GF-D8 (cell line): ENCODE data around the gene HS6ST1.

ENCODE experiments used
- DNase-seq: peaks from one replicate; lab custom pipeline; 2025; lab: John Stamatoyannopoulos, UW

Gene HS6ST1

GRCh38 chr2:128347701-128348539, 29.3 kb upstream of the HS6ST1 start:
- no peak for DNase-seq

GRCh38 chr2:128347171-128347558, 28.5 kb upstream of the HS6ST1 start:
- no peak for DNase-seq

GRCh38 chr2:128346291-128347170, 27.9 kb upstream of the HS6ST1 start:
- DNase-seq = no peak

- no peak for DNase-seq
Observed at GRCh38 chr2:128345436-128346165, 26.9 kb upstream of the HS6ST1 start.

- no peak for DNase-seq
Observed at GRCh38 chr2:128344101-128344500, 25.4 kb upstream of the HS6ST1 start.

- DNase-seq = no peak
Observed at GRCh38 chr2:128343459-128343858, 24.8 kb upstream of the HS6ST1 start.

- DNase-seq = no peak
Observed at GRCh38 chr2:128342550-128342949, 23.9 kb upstream of the HS6ST1 start.

- DNase-seq = no peak
Observed at GRCh38 chr2:128341621-128342020, 23.0 kb upstream of the HS6ST1 start.

- DNase-seq = no peak
Observed at GRCh38 chr2:128332091-128332634, 13.5 kb upstream of the HS6ST1 start.

GRCh38 chr2:128330583-128330982, 11.9 kb upstream of the HS6ST1 start:
- DNase-seq = no peak

GRCh38 chr2:128329607-128330006, 10.9 kb upstream of the HS6ST1 start:
- no peak for DNase-seq

GRCh38 chr2:128327180-128327964, 8.7 kb upstream of the HS6ST1 start:
- no peak for DNase-seq

GRCh38 chr2:128326346-128326745, 7.7 kb upstream of the HS6ST1 start:
- DNase-seq = no peak

- no peak for DNase-seq
Observed at GRCh38 chr2:128325611-128326181, 7.0 kb upstream of the HS6ST1 start.

- no peak for DNase-seq
Observed at GRCh38 chr2:128324897-128325410, 6.3 kb upstream of the HS6ST1 start.

GRCh38 chr2:128324008-128324896, 5.6 kb upstream of the HS6ST1 start:
- no peak for DNase-seq

GRCh38 chr2:128323555-128323931, 4.9 kb upstream of the HS6ST1 start:
- DNase-seq = no peak

- DNase-seq = no peak
Observed at GRCh38 chr2:128322715-128323554, 4.3 kb upstream of the HS6ST1 start.
